Loucy (cell line): ENCODE measurements around the gene PCDHGB4.
"Not testable (repeated sequence)": the region's sequence is repeated elsewhere in the genome, so short reads cannot be mapped to it uniquely, and the experiment has no call there.

Experiments used
- EZH2phosphoT487 ChIP-seq: fragments of 200-600 bp; IDR thresholded peaks from 2 replicates; pipeline ENCODE4 v1.6.1; 2018; ENCODE audit warnings: antibody characterized with exemption, mild to moderate bottlenecking, moderate library complexity, borderline replicate concordance
- TF ChIP-seq, protein P1 (sequence below): fragments of 200-600 bp; sonication (generic); conservative IDR thresholded peaks from 2 replicates; pipeline ENCODE4 v1.5.1; 2014; ENCODE audit warnings: mild to moderate bottlenecking, antibody characterized with exemption, low read length

DNA sequence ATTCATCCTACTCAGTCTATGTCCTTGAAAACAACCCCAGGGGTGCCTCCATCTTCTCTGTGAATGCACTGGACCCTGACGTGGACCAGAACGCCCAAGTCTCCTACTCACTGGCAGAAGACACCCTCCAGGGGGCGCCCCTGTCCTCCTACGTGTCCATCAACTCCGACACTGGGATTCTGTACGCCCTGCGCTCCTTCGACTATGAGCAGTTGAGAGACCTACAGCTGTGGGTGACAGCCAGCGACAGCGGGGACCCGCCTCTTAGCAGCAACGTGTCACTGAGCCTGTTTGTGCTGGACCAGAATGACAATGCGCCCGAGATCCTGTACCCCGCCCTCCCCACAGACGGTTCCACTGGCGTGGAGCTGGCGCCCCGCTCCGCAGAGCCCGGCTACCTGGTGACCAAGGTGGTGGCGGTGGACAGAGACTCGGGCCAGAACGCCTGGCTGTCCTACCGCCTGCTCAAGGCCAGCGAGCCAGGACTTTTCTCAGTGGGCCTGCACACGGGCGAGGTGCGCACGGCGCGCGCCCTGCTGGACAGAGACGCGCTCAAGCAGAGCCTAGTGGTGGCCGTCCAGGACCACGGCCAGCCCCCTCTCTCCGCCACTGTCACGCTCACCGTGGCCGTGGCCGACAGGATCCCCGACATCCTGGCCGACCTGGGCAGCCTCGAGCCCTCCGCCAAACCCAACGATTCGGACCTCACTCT is 11.9 kb upstream of the PCDHGB4 start:
- TF ChIP-seq, protein P1, sequence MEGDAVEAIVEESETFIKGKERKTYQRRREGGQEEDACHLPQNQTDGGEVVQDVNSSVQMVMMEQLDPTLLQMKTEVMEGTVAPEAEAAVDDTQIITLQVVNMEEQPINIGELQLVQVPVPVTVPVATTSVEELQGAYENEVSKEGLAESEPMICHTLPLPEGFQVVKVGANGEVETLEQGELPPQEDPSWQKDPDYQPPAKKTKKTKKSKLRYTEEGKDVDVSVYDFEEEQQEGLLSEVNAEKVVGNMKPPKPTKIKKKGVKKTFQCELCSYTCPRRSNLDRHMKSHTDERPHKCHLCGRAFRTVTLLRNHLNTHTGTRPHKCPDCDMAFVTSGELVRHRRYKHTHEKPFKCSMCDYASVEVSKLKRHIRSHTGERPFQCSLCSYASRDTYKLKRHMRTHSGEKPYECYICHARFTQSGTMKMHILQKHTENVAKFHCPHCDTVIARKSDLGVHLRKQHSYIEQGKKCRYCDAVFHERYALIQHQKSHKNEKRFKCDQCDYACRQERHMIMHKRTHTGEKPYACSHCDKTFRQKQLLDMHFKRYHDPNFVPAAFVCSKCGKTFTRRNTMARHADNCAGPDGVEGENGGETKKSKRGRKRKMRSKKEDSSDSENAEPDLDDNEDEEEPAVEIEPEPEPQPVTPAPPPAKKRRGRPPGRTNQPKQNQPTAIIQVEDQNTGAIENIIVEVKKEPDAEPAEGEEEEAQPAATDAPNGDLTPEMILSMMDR, result 0 out of 2 replicates have a peak, but pooled peaks have one; percentile 18
- not testable (repeated sequence) for TF ChIP-seq EZH2phosphoT487
